PFSK-1 (cell line): Measurements from ENCODE around the gene MYO7B.

Source experiments
- FOXP2 ChIP-seq: optimal IDR thresholded peaks from 2 replicates; pipeline ENCODE3; 2011; ENCODE audit warnings: borderline replicate concordance, control low read depth, inconsistent platforms; ENCODE audit not compliant: insufficient read depth; ENCODE audit errors: extremely low read length, extremely low read depth
- POLR2AphosphoS5 ChIP-seq: IDR thresholded peaks from 2 replicates; pipeline ENCODE4 v1.6.1; 2012; ENCODE audit warnings: low read depth, mild to moderate bottlenecking, control low read depth, low read length, moderate library complexity
- REST ChIP-seq, 2 experiments: IDR thresholded peaks; 2 replicates each; pipeline versions ENCODE4 v1.6.1 to v1.8.0; 2011 to 2012; ENCODE audit warnings: low read depth in 2 of 2, low read length in 2 of 2, control low read depth in 1 of 2, inconsistent platforms in 1 of 2, mild to moderate bottlenecking in 1 of 2, moderate library complexity in 1 of 2; ENCODE audit not compliant: insufficient read depth in 1 of 2
- SIN3A ChIP-seq: IDR thresholded peaks from 2 replicates; pipeline ENCODE4 v1.6.1; 2012; ENCODE audit warnings: mild to moderate bottlenecking, low read length, moderate library complexity, borderline replicate concordance; ENCODE audit not compliant: insufficient read depth
- TAF1 ChIP-seq: IDR thresholded peaks from 2 replicates; pipeline ENCODE4 v1.6.1; 2012; ENCODE audit warnings: low read length, control low read depth, borderline replicate concordance; ENCODE audit not compliant: insufficient read depth

MYO7B gene

GRCh38 chr2:127510073-127510472 lies 25.4 kb upstream of the MYO7B start:
- TF ChIP-seq SIN3A, result no peak
- TF ChIP-seq FOXP2, result no peak
- TF ChIP-seq TAF1, result no peak
- TF ChIP-seq REST (IDR thresholded peaks at IDR 0.05; ENCODE audit: insufficient read depth in 1 of 2, low read depth in 2 of 2, low read length in 2 of 2), result no peak
- no peak for TF ChIP-seq POLR2AphosphoS5

GRCh38 chr2:127511090-127511695 lies 24.3 kb upstream of the MYO7B start:
- TF ChIP-seq REST (IDR thresholded peaks at IDR 0.05; ENCODE audit: insufficient read depth in 1 of 2, low read depth in 2 of 2, low read length in 2 of 2), result no peak
- no peak for TF ChIP-seq SIN3A
- no peak for TF ChIP-seq POLR2AphosphoS5
- no peak for TF ChIP-seq TAF1
- TF ChIP-seq FOXP2, result no peak

GRCh38 chr2:127511917-127512316 lies 23.6 kb upstream of the MYO7B start:
- TF ChIP-seq REST (IDR thresholded peaks at IDR 0.05; ENCODE audit: insufficient read depth in 1 of 2, low read depth in 2 of 2, low read length in 2 of 2) (no peak), FOXP2 (no peak), SIN3A (no peak), TAF1 (no peak), POLR2AphosphoS5 (no peak)

- no peak for TF ChIP-seq SIN3A
- TF ChIP-seq TAF1, result no peak
- TF ChIP-seq REST (IDR thresholded peaks at IDR 0.05; ENCODE audit: insufficient read depth in 1 of 2, low read depth in 2 of 2, low read length in 2 of 2), result no peak
- no peak for TF ChIP-seq POLR2AphosphoS5
- TF ChIP-seq FOXP2, result no peak
Measured at GRCh38 chr2:127512362-127512761, 23.1 kb upstream of the MYO7B start.
